Skin of body (tissue), 2 donors: ENCODE results near the gene MARVELD1. TPM values are rescaled to one million over a fixed set of nuclear protein-coding genes. Genes with fewer than 3 reads are reported as not detected.

Experiments
- DNase-seq: peaks from one replicate; lab custom pipeline; 2025; lab: John Stamatoyannopoulos, UW
- total RNA-seq: library from RNA; depleted of rRNA; stranded (reverse); fragments of >200 nt; gene quantifications from one replicate; pipeline ENCODE4 v1.2.3, GENCODE V29; 2014

The MARVELD1 gene
- total RNA-seq, 1 donor from 2014 or later: 17.3 TPM

DNA sequence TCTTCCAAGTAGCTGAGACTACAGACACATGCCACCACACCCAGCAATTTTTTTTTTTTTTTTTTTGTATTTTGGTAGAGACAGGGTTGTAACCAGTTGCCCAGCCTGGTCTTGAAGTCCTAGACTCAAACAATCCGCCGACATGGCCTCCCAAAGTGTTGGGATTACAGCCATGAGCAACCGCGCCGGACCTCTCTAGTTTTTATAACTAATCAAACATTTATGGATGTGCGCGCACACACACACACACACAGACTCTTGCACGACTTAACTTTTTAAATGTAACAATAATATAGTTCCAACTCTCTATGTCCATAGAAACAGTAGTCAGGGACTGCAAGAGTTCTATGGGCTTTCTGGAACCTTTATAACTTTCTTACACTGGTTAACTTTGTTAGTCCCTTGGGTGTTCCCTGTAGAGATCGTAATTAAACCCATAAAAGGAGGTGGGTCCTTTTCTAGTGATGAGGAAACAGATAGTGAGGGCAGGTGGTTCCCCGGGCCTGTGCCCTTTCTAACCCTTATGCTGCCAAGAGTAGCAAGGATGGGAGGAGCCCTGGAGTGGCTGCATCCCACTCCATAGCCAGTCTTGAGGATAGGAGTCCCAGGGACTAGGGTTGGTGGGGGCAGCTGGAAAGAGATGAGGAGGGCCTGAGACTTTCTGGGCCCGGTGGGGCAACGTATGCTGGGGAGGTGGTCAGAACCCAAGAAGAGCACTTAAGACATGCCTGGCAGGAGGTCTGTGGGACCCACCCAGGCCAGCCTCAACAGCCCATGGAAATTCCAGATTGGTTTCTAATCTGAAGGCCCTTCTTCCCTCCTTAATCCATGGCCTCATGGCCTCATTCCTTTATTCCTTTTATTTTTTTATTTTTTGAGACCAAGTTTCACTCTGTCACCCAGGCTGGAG, 8.6 kb downstream of the MARVELD1 start:
- no peak for DNase-seq

DNA sequence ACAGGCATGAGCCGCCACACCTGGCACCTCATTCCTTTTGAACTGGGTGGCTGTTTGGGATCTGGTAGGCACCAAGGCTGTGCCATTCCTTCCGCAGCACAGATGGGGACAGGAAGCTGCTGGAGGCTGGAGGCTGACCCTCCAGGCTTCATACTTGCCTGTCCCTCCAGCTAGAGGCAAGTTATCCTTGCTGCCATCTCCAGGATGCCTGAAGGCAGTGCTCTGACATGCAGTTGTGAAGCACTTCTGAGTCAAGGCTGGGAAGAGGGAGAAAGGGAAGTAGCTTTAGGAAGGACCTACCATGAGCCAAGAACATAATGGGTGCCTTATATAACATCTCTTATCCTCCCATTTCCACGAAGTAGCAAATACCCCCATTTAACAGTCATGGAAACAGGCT, 9.5 kb downstream of the MARVELD1 start:
- DNase-seq: no peak

DNA sequence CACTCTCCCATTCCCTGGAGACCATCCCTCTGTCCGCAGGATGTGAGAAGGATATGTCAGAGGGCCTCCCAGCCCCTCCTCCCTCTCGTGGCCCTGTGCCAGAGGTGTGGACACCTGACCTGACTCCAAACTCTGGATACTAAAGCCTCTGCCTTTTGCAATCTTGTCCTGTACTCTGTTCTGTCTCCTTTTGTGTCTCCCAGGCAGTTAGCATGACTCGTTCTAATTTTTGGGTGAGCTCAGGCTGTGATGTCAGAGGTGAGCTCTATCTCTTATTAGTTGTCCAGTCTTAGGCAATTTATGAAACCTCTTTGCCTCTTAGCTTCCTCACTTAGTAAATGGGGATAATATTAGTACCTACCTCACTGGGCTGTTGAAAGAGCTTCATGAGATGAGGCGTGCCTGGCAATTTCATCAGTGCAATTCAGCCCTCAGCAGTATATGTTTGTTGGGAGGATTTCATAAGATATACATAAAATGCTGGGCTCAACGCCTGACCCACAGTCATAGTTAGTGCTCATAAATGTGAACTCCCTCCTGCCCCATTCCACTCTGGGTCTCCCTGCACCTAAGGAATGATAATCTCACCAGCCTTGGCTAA, 10.9 kb downstream of the MARVELD1 start:
- no peak for DNase-seq

DNA sequence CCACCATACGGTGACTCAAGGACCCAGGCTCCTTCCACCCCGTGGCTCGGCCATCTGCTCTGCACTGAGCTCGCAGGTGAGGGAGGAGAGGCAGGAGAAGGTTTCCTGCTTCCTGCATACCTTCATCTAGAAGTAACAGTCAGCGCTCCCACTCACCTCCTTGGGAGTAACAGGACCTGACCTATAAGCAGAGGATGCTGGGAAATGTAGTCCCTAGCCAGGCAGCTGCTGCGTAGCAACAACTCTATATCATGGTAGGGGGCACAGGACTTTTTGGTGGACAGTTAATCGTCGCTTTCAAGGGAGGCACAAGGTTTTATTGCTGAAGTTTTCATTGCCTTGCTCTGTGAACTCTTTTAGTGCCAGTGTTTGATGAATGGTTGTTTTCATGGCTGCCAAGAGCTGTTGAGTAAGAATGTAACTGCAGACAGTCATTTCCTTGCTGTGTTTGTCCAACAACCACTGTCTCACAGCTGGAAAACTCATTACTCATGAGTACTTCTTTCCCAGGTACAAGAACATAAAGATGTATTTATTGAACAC, 13.2 kb downstream of the MARVELD1 start:
- DNase-seq: peak; percentile 53

DNA sequence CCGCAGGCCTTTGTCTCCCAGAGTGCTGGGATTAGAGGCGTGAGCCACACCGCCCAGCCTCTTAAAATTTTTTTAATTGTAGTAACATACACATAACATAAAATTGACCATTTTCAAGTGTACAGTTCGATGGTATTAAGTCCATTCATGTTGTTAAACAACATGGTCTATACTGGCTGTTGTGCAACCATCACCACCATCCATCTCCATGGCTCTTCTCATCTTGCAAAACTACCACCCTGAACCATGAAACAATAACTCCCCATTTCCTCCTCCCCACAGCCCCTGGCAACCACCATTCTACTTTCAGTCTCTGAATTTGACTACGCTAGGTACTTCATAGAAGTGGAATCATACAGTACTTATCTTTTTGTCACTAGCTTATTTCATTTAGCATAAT, 15.5 kb downstream of the MARVELD1 start:
- no peak for DNase-seq

DNA sequence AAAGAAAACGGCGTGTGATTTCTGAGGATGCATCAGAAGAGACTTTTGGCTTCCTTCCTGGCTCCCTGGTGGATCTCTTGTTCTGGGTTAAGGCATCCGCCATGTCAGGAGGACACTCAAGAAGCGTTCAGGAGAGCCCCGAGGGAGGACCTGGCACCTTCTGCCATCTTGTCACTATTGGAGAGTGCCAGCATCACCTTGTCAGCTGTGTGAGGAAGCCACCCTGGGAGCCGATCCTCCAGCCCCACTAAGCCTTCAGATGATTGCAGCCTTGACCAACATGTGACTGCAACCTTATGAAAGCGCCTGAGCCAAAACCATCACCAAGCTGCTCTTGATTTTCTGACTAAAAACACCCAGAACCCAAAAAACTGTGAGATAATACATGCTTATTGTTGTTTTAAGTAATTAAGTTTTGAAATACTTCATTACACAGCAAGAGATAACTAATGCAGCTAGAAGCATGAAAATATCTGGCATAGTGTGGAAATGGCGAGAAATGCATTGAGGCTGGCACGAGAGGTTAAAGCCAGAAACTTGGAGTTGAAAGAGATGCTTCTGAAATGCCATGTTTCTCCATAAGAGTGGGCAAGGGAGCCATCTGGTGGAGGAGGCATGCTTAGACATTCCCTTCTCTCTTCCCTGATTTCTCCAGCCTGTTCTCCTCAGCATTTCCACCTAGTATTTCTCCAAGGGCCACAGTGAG, 18.0 kb downstream of the MARVELD1 start:
- DNase-seq: peak; percentile 76

DNA sequence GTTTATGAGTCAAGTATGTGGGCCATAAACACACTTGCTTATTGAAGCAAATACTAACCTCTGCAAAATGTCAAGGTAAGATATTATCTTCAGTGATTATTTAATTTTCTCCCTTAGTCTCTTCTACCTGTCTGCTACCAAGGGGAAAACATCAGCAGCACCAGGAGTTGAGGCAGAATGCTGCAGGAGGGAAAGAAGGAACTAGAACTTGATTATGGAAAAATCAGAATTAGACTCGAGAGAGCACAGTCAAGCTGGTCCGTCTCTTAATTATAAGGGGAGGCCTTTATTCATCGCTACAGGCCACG, 18.5 kb downstream of the MARVELD1 start:
- no peak for DNase-seq

DNA sequence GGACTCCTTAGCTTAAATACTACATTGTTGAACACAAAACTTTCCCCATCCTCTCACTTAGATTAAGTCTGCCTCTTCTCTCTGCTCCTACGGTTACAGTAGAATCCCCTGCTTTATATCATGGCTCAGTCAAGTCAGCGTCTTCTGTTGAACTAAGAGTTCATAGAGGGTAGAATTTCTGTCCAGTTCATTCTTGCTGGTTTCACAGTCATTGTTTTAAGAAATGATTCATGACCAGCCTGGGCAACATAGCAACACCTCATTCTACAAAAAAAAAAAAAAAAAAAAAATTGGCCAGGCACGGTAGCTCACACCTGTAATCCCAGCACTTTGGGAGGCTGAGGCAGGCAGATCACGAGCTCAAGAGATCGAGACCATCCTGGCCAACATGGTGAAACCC, 19.7 kb downstream of the MARVELD1 start:
- no peak for DNase-seq

DNA sequence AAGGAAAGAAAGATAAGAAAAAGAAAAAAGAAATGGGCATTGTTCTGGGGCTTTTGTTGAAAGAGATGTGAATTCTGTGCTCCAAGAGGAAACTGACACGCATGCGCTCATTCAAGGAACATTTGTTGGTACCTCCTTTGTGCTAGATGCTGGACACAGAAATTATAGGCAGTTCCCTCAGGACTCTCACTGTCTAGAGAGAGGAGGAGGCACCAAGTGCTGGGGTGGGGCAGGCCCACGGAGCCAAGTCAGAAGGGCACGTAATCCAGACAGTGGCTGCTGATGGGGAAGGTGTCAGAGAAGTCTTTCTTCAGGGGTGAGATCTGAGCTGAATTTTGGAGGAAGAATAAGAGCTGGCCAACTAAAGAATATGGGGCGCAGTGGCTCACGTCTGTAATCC, 20.5 kb downstream of the MARVELD1 start:
- no peak for DNase-seq

DNA sequence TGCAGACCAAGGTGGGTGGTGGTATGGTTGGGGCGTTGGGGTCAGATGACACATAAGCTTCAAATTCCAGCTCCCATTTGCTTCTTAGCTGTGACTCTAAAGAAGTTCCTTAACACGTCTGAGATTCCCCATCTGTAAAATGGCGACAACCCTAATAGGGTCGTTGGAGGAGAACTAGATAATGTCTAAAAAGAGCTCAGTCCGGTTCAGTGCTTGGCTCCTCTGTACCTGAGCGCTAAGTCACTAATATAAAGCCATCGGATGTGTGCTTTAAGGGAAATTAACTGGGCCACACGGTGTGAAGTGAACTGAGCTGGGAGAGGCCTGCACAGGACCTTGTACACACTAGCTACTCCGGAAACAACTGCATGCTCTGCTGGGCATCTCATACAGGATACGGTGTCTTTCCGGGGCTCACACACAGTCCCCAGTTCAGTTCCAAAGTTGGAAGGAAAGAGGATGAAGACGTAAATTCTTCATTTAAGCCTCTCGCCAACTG, 22.9 kb downstream of the MARVELD1 start:
- DNase-seq: no peak

DNA sequence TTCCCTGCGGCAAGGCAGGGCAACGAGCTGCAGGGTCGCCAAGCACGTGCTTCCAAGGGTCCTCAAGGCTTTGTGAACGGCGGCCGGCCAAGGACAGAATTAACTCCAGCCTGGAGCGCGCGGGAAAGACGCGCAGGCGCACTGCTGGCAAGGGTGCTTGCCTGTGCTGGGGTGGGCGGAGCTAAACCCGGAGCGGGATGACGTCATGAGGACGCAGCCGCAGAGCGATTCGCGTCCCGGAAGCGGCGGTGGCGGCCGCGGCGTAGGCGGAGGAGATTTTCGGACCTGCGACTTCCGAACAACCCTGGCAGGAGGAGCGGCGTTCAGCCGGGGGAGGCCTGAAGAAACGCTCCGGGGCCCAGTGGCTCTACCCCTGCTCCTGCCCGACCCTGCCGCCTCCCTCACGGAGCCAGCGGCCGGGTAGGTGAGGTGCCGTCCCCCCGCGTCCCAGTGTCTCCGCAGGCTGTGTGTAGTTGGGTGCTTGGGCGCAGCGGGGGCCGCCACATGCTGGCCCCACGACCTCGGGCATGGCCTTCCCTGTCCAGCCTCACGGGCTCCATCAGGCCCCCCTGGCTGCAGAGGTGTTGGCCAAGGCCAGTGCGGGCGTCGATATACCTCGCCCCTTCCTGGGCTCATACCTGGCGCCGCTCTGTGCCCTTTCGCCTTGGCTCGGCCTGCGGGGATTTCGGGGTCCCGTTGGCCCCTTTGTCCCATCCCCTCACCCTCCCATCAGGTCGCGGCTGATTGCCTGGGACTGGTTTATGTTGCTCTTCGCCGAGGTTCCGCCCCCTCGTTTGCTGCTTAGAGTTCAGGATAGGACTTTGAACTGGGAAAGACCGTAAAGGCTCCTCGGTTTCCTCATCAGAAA, 23.6 kb downstream of the MARVELD1 start, which contains the start of gene ZFYVE27:
Gene ZFYVE27 (plus strand): TSS at position 227 of the 868 bp plus-strand sequence. CDS start 1,350 bp downstream, outside the sequence.
- peak; percentile 93 for DNase-seq

DNA sequence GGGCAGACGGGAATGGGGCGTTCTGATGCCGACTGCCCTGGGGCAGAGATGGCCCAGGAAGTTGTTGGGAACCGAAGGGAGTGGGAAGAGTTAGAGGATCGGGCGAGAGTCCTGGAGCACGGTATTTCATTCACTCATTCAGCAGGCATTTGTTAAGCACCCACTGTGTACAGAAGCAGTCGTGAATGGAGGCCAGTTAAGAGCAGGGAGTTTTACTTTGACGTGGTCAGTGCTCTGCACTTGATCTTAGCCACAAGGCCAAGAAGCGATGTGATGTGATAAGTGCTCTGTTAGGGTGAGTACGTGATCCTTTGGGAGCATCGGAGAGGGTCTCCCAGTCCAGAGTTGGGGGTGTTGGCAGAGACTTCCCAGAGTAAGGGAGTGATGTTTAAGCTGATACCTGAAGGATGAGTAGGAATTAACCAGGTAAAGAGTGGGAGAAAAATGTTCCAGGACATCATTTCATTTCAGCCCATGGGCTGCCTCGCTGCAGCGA, 24.3 kb downstream of the MARVELD1 start:
- peak; percentile 12 for DNase-seq

DNA sequence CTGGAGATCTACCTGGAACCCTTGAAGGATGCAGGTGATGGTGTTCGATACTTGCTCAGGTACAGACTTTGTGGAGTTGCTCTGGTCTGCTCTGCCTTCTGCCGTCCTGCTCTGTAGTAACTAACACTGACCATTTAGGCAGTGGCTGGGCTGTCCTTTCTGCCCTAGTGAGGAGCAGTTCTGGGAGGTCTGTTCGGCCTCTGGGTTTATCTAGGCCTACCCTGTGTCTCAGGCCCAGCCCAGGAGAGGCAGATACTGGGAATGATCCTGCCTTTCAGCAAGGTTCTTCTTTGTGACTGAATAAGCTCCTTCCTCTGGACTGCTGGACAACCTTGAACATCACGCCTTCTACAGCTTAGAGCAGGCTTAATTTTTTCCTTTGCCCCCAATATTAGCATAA, 25.1 kb downstream of the MARVELD1 start:
- DNase-seq: no peak

DNA sequence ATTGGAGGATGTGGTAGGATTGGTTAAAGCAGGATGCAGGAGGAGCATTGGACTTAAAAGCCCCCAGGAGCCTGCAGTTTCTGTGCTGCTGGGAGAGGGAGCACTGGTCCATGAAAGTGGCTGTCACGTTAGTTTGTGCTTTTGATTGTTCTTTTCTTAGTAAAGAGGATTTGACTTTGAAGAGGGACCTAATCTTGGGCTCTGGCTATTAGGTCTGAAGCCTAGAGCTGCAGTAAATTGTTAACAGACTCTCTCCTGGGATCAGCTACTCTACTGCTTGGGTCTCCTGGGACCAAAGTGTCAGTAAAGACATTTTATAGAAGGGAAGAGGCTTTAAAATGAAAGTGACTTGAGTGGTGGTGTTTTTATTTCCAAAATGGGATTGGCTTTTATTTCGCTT, 27.1 kb downstream of the MARVELD1 start:
- no peak for DNase-seq

DNA sequence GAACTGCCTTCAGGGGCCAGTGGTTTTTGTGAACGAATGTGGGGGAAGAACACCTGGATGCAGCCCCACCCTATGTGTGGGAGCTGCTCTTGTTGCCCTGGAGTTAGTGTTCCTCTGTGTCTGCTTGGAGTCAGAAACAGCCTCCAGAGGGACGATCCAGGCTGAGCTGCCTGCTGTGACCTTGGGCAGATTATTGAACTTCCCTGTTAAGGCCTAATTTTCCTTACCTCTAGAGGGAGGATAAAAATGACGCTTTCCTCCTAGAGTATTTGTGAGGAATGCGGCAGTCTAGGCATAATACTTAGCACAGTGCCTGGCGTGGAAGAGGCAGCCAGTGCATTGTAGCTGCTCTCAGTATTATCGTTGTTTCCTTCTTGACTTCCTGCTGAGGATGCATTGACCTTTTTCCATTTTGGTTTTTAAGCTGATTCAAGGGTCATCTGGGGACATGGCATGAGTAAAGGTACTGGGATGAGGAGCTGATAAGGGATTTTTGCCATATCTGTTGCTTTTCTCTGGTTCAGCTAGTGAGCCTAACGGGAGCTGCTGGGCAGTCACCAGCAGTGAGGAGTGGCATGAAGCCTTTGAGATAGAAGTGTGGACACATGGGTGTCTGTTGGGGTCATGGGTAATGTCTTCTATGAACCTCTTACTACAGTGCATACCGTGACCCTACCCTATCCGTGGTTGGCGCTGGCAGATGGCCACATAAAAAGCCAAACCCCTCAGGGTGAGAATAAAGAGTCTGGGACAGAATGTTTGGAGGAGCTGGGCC, 29.8 kb downstream of the MARVELD1 start:
- no peak for DNase-seq

DNA sequence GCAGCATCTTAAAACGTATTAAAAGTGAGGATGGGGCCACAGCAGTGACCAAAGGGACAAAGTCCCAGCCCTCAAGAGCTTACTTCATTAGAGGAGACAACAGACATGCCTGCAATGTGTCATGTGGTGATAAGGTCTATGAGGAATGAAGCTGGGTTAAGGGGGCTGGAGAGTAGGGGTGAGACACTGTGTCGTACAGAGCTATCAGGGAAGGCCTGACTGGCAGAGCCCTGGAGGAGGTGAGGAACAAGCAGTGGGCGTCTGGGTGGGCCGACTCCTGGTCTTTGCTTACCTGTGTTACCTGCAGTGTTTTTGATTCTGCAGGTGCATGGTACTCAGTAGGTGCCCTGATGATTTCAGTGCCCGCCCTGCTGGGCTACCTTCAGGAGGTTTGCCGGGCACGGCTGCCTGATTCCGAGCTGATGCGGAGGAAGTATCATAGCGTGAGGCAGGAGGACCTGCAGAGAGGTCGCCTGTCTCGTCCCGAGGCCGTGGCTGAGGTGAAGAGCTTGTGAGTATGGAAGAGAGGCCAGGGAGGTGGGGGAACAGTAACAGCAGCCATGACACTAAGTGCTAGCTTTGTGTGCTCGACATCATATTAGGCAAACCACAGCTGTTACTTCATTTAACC, 31.0 kb downstream of the MARVELD1 start:
- DNase-seq: no peak

DNA sequence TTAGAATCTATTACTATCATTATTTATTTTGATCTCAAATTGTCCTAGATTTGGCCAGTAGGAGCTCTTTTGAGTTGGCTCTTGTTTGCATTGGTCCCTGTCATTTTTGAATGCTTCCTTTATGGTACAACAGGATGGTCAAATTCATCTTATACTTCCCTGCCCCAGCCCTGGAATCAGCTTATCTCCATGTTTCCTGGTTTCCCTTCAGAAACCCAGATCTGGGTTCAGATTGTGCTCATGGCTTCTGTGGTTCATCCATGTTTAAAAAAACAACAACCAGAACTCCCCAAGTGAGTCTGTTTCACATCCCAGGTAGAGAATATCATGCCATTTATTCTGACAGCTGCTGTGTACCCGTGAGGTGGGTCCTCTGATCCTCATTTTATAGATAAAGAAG, 34.0 kb downstream of the MARVELD1 start:
- no peak for DNase-seq

DNA sequence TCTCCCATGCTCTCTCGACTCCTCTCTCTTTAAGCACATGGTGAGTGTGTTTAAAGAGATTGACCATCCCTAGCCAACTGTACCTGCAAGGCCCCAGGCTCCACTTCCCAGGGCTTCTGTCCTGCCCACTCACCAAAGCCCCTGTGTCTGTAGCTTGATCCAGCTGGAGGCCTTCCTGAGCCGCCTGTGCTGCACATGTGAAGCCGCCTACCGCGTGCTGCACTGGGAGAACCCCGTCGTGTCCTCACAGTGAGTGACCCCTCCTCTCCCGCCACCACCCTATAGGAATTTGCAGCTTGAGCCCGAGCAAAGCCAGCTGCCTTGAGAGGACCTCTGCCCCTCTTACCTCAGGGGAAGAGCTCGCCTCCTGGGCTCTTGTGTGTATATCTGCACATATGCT, 34.6 kb downstream of the MARVELD1 start:
- no peak for DNase-seq

DNA sequence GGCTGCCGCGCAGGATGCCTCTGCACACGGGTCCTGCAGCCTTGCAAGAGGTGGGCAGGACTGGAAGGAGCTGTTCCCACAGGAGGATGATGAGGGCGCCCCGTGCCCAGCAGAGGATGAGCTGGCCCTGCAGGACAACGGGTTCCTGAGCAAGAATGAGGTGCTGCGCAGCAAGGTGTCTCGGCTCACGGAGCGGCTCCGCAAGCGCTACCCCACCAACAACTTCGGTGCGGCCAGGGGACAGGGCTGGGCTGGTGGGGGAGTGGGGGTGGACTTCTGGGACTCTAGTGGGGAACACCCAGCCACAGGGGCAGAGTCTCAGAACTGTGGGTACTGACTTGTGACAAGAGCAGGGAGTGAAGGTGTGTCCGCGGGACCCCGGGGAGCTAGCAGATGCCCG, 39.4 kb downstream of the MARVELD1 start:
- no peak for DNase-seq
